Measurements from ENCODE around the gene RUVBL2.

- no peak for TF ChIP-seq JUN (IDR thresholded peaks at IDR 0.05; ENCODE audit: borderline replicate concordance, insufficient read depth, insufficient read length, low read depth)
- peak; percentile 94 for TF ChIP-seq POLR2A (IDR thresholded peaks at IDR 0.05; ENCODE audit: low read depth, low read length)
- TF ChIP-seq CTCF (IDR thresholded peaks at IDR 0.05; ENCODE audit: extremely low read depth in 1 of 2, insufficient read depth in 1 of 2, low read depth in 1 of 2, low read length in 2 of 2): no peak
- TF ChIP-seq EZH2 (IDR thresholded peaks at IDR 0.05; ENCODE audit: borderline replicate concordance, low read depth, low read length, severe bottlenecking): no peak
- TF ChIP-seq MYC (IDR thresholded peaks at IDR 0.05; ENCODE audit: low read depth, low read length): no peak
- peak; percentile 84 for TF ChIP-seq POLR2AphosphoS5 (IDR thresholded peaks at IDR 0.05; ENCODE audit: insufficient read depth, low read depth, low read length)
- TF ChIP-seq MAX (IDR thresholded peaks at IDR 0.05; ENCODE audit: insufficient read depth, insufficient read length): no peak
These were observed 31.4 kb upstream of the RUVBL2 start for GRCh38 chr19:48962029-48962848.
